Muscle of leg (tissue), 11 donors: ENCODE results near the gene BCL2L15. TPM values are rescaled to one million over a fixed set of nuclear protein-coding genes. Genes with fewer than 3 reads are reported as not detected.

Experiments
- DNase-seq: peaks from one replicate; pipeline ENCODE4 v3.0.0; 2013
- H3K27ac ChIP-seq: one replicate; pipeline ENCODE4 v1.5.1; 2013; ENCODE audit warnings: mild to moderate bottlenecking, low read length, control low read depth
- H3K27me3 ChIP-seq: one replicate; pipeline ENCODE4 v1.6.1; 2013; ENCODE audit warnings: low read length; ENCODE audit not compliant: control insufficient read depth, insufficient read depth
- H3K36me3 ChIP-seq: one replicate; pipeline ENCODE4 v1.6.1; 2013; ENCODE audit warnings: low read length; ENCODE audit not compliant: control insufficient read depth, insufficient read depth
- H3K4me1 ChIP-seq: one replicate; pipeline ENCODE4 v1.6.1; 2013; ENCODE audit warnings: low read length; ENCODE audit not compliant: control insufficient read depth, insufficient read depth
- H3K4me3 ChIP-seq: one replicate; pipeline ENCODE4 v1.5.1; 2013; ENCODE audit warnings: low read length, control low read depth
- H3K9me3 ChIP-seq: replicated peaks from 2 replicates; pipeline ENCODE4 v1.6.1; 2013; ENCODE audit warnings: low read depth, low read length; ENCODE audit not compliant: control insufficient read depth
- WGBS: methylation state at CpG from one replicate; pipeline ENCODE4 v1.1.5; 2013; ENCODE audit warnings: missing lambda C conversion rate; ENCODE audit not compliant: insufficient coverage; 5-methylcytosine and 5-hydroxymethylcytosine counted together
- polyA plus RNA-seq, 8 donors: library from polyadenylated mRNA; unstranded; fragments of 120-200 nt; gene quantifications; one replicate each; pipeline versions ENCODE4 v1.2.1 to v1.2.3, GENCODE V29; 2013; ENCODE audit warnings: inconsistent platforms in 1 of 8, low replicate concordance in 1 of 8; ENCODE audit not compliant: insufficient read length in 8 of 8, insufficient read depth in 1 of 8
- total RNA-seq: library from RNA; stranded (reverse); fragments of 120-200 nt; gene quantifications from one replicate; pipeline ENCODE4 v1.2.4, GENCODE V29; 2013

The BCL2L15 gene
- total and polyA plus RNA-seq, 9 donors: 0.16 to 1.6 (median 0.57) TPM

DNA sequence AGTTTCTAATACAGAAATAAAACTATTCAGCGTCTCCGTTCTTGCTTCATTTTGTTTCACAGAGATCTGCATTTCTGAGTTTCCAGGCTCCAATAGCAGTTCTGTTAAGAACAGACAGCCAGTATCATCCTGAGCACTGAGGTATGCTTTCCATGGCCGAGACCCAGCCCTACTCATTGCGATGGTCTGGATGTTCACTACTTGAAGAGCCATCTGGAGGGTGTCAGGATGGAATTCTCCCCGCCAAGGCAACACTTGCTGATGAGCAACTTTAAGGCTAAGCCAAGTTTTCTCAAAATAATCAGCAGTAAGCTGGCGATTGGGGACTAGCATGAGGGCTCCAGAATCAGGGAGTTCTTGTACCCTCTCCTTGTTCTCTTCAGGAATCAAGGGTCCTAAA lies 7.7 kb upstream of the BCL2L15 start:
- no peak for DNase-seq
- 82% methylated on average over 5 of the region's 6 CpGs for WGBS
- no peaks in the 10 kb centered on the region for H3K27me3 ChIP-seq
- H3K9me3 ChIP-seq: no peaks in the 10 kb centered on the region
- no peak overlapping the region for H3K27ac ChIP-seq
- H3K4me3 ChIP-seq: no peak overlapping the region
- no peaks in the 10 kb centered on the region for H3K4me1 ChIP-seq
- peaks cover 38% of the 10 kb centered on the region for H3K36me3 ChIP-seq

DNA sequence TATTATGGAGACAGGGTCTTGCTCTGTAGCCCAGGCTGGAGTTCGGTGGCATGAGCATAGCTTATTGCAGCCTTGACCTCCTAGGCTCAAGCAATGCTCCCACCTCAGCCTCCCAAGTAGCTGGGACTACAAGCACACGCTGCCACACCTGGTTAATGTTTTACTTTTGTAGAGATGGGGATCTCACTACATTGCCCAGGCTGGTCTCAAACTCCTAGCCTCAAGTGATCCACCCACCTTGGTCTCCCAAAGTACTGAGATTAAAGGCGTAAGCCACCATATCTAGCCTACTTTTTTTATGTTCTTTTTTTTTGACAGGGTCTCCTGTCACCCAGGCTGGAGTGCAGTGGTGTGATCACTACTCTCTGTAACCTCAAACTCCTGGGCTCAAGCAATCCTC lies 5.9 kb upstream of the BCL2L15 start:
- Histone ChIP-seq H3K4me1 (no peaks in the 10 kb centered on the region), H3K9me3 (no peaks in the 10 kb centered on the region), H3K4me3 (no peak overlapping the region), H3K27ac (no peak overlapping the region), H3K27me3 (no peaks in the 10 kb centered on the region), H3K36me3 (peaks cover 26% of the 10 kb centered on the region)
- WGBS: 91% methylated on average over 1 of the region's 3 CpGs
- no peak for DNase-seq

DNA sequence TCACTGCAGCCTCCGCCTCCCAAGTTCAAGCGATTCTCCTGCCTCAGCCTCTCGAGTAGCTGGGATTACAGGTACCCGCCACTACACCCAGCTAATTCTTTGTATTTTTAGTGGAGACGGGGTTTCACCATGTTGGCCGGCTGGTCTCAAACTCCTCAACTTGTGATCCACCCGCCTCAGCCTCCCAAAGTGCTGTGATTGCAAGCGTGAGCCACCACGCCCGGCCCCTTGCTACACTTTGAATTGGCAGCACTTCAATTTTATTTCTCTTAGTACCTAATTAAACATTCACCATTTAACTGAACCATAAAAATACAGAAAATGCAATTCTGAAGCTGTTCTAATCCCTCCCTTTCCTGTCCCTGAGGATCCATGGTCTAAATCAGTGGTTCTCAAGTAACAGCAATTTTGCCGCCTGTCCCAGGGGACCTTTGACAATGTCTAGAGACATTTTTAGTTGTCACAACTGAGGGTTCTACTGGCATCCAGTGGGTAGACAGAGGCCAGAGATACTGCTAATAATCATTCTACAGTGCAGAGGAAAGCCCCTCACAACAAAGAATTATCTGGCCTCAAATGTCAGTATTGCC lies 4.3 kb upstream of the BCL2L15 start:
- H3K27me3 ChIP-seq: no peaks in the 10 kb centered on the region
- no peak overlapping the region for H3K4me3 ChIP-seq
- peaks cover 19% of the 10 kb centered on the region for H3K36me3 ChIP-seq
- no peaks in the 10 kb centered on the region for H3K9me3 ChIP-seq
- DNase-seq: no peak
- H3K4me1 ChIP-seq: no peaks in the 10 kb centered on the region
- H3K27ac ChIP-seq: no peak overlapping the region
- WGBS: 92% methylated on average over 7 of the region's 11 CpGs

DNA sequence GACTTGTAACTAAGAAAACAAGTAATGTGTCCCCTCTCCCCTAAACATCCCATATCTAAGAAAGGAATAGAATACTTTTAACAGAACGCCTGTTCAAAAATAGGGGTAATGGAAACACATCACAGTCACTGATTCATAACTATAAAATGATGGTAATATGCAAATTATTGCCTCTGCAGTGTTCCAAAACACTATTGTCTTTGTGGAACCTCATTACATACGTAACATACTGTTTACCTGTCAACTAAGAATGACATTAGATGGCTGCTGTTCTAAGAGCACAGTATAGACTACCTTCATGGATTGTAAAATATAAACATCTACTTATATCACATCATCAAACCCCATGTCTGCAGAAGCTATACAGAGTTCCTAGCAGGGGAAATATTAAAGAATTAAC lies 3.4 kb upstream of the BCL2L15 start:
- Histone ChIP-seq H3K27ac (no peak overlapping the region), H3K9me3 (no peaks in the 10 kb centered on the region), H3K4me1 (no peaks in the 10 kb centered on the region), H3K36me3 (peaks cover 11% of the 10 kb centered on the region), H3K27me3 (no peaks in the 10 kb centered on the region), H3K4me3 (no peak overlapping the region)
- DNase-seq: no peak
- WGBS: no CpG with 5 or more reads among the region's 2 CpGs

DNA sequence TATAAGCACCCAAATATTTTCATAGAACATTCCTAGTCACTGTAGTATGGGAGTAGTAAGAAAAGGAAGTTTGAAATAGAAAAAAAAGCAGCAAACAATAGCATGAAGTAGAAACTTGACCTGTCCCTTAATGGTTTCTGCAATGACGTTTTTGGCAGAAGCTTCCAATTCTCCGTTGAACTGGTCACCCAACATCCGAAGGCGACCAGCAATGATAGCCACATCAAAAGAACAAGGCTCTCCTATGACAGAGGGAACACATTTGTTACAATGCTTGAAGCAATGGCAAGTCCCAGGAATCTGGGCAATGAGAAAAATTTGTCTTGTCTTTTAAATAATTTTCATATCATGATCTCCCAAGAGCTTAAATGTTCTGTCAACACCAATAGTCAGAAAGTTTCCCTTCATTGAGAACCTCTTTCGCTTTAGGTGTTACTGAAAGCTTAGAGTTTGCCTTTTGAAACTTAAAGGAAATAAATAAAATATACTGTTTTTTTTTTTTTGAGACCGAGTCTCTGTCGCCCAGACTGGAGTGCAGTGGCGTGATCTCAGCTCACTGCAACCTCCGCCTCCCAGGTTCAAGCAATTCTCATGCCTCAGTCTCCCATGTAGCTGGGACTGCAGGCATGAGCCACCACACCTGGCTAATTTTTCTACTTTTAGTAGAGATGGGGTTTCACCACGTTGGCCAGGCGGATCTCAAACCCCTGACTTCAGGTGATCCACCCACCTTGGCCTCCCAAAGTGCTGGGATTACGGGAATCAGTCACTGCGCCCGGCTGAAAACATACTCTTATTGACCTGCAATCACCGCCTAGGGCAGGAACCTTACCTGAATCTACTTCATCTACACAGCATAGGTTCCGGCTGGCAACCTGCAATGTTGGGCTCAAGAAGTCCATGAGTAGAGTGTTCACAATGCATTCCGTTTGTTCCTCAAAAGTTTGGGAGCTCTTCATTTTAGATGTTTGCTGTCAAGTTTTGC lies 672 bp downstream of the BCL2L15 start:
- no peaks in the 10 kb centered on the region for H3K27me3 ChIP-seq
- DNase-seq: no peak
- no peaks in the 10 kb centered on the region for H3K36me3 ChIP-seq
- H3K27ac ChIP-seq: no peak overlapping the region
- no peaks in the 10 kb centered on the region for H3K9me3 ChIP-seq
- H3K4me1 ChIP-seq: no peaks in the 10 kb centered on the region
- no peak overlapping the region for H3K4me3 ChIP-seq
- 88% methylated on average over 6 of the region's 17 CpGs for WGBS

DNA sequence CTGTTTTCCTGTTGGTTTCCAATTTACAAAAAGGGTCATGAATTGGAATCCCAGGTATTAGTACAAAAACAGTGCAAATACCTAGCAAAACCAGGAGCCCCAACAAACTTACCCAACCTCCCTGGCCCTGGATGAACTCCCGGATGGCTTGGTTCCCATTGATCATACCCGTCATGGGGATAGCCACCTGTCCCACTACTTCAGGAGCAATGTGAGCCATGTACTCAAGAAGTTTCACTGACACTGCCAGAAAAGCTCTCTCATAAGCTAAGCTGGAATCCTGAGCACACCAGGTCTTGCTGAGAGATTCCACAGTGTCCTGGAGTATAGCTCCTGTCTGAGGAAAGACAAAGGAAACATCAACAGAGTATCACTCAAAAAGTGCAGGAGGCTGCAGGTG lies 5.7 kb downstream of the BCL2L15 start:
- no peaks in the 10 kb centered on the region for H3K27me3 ChIP-seq
- no peak overlapping the region for H3K27ac ChIP-seq
- no peaks in the 10 kb centered on the region for H3K36me3 ChIP-seq
- no peaks in the 10 kb centered on the region for H3K4me1 ChIP-seq
- no peak overlapping the region for H3K4me3 ChIP-seq
- no peaks in the 10 kb centered on the region for H3K9me3 ChIP-seq
- no peak for DNase-seq
- 79% methylated on average over 2 of the region's 2 CpGs for WGBS

DNA sequence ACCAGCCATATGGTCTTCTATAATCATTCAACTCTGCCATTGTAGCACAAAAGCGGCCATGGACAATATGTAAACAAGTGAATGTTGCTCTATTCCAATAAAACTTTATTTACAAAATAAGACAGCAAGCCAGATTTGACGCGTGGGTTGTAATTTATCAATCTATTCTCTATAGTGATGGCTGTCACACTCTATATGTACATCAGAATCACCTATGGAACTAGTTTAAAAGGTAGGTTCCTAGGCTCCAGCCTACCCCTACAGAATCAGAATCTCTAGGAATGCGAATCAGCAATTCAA lies 7.7 kb downstream of the BCL2L15 start:
- H3K4me3 ChIP-seq: no peak overlapping the region
- 100% methylated on average over 1 of the region's 4 CpGs for WGBS
- no peak overlapping the region for H3K27ac ChIP-seq
- H3K9me3 ChIP-seq: no peaks in the 10 kb centered on the region
- H3K36me3 ChIP-seq: no peaks in the 10 kb centered on the region
- H3K27me3 ChIP-seq: no peaks in the 10 kb centered on the region
- no peaks in the 10 kb centered on the region for H3K4me1 ChIP-seq
- no peak for DNase-seq

DNA sequence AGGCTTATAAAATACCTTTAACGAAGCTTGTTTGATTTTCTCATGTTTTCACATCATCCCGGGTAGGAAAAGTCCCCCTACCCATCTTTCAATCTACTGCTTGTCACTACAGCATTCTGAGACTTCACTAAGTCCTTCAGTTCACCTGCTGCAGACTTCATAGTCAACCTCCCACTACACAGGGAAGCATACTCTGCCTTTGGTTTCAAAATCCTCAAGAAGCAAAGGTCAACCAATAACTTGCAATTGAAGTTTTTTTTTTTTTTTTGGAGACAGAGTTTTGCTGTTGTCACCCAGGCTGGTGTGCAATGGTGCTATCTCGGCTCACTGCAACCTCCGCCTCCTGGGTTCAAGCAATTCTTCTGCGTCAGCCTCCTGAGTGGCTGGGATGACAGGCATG lies 11.2 kb downstream of the BCL2L15 start:
- Histone ChIP-seq H3K9me3 (no peaks in the 10 kb centered on the region), H3K36me3 (no peaks in the 10 kb centered on the region), H3K4me3 (no peak overlapping the region), H3K27ac (no peak overlapping the region), H3K27me3 (no peaks in the 10 kb centered on the region), H3K4me1 (no peaks in the 10 kb centered on the region)
- DNase-seq: no peak
- WGBS: 87% methylated on average over 3 of the region's 5 CpGs

DNA sequence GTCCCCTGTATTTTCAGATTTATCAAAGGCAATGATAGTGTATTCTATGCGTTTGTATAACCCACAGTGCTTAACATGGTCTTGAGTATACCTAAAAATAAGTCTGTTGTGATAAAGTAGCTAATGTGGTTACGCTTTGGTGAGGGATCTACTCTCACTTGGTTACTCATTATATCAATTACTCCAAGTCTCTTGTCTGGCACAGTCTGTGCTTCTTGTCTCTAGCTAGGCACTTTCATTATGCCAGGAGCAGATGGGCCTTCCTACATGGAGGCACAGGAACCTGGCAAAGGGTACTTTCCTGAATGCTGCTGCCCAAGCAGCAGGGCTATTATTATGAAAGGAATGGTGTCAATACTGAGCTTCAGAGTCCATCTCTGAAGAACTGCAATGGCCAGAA lies 11.7 kb downstream of the BCL2L15 start:
- no peaks in the 10 kb centered on the region for H3K27me3 ChIP-seq
- no peak for DNase-seq
- H3K4me3 ChIP-seq: no peak overlapping the region
- H3K27ac ChIP-seq: no peak overlapping the region
- H3K36me3 ChIP-seq: no peaks in the 10 kb centered on the region
- WGBS: no CpG with 5 or more reads among the region's 2 CpGs
- no peaks in the 10 kb centered on the region for H3K9me3 ChIP-seq
- H3K4me1 ChIP-seq: no peaks in the 10 kb centered on the region

DNA sequence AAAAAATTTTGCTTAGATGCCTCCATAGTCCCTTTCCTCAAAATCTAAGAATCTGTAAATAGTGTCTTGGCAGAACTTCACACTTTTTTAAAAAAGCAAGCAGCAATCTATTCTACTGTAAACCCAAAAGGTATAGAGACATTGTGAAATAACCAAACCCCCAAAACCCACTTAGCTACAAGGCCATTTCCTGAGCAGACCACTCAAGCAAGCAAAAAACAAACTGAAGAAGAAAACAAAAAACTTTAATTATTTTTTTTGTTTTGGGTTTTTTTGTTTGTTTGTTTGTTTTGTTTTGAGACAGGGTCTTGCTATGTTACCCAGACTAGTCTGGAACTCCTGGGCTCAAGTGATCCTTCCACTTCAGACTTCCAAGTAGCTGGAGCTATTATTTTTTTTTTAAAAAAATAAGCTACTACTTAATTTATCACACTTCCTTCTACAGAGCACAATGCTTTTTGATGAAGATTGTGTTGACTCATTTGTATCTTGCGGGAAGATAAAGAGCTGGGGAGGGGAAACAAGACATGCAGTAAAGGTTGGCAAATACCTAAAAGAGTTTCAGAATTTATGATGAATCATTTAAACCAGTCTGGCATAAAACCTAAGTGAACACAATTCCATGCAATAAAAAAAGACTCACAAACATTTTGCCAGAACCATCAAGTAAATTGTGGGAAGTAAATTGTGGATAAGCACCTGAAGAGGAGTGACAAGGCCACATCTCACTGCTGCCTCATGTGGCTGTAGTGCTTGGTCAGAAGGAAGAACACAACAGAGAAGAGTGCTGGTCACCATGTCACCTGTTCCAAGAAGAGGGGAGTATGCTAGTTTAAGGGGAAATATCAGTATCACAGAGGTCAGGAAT lies 13.1 kb downstream of the BCL2L15 start:
- WGBS: no CpG with 5 or more reads among the region's 1 CpG
- Histone ChIP-seq H3K27me3 (no peaks in the 10 kb centered on the region), H3K9me3 (no peaks in the 10 kb centered on the region), H3K4me3 (no peak overlapping the region), H3K4me1 (no peaks in the 10 kb centered on the region), H3K36me3 (no peaks in the 10 kb centered on the region), H3K27ac (no peak overlapping the region)
- DNase-seq: no peak
